ENCODE results near the gene UBE2E2. TPM values are rescaled to one million over a fixed set of nuclear protein-coding genes. Genes with fewer than 3 reads are reported as not detected.
"Not testable (repeated sequence)": the region's sequence is repeated elsewhere in the genome, so short reads cannot be mapped to it uniquely, and the experiment has no call there.

Gene UBE2E2
- polyA plus RNA-seq, 1 donor: 15.4 TPM

DNA sequence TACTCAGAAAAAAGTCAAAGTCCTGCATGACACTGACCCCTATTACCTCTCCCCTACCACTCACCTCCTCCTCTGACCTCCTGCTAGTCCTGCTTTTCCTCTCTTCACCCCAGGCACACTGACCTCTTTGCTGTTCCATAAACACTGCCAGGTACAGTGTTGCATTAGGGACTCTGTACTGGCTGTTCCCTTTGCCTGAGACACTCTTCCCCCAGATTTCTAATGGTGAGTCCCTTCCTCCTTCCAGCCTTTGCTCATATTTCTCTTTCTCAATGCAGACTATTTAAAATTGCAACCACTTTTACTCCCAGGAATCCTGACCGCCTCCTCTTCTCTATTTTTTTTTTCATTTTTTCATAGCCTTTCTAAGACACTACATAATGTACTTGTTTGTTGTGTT lies 36.3 kb upstream of the UBE2E2 start:
- Histone ChIP-seq H3K36me3 (ENCODE audit: control insufficient read depth, insufficient read depth, low read length) (no peaks in the 10 kb centered on the region), H3K27me3 (ENCODE audit: control insufficient read depth, insufficient read depth, low read length) (peaks cover 2% of the 10 kb centered on the region), H3K4me1 (ENCODE audit: control insufficient read depth, insufficient read depth, low read length) (no peaks in the 10 kb centered on the region), H3K9me3 (ENCODE audit: control insufficient read depth, low read depth, low read length) (no peaks in the 10 kb centered on the region), H3K4me3 (ENCODE audit: low read length) (no peak overlapping the region), H3K27ac (ENCODE audit: low read length) (no peak overlapping the region)
- WGBS (ENCODE audit: insufficient coverage, low lambda C conversion rate): 83% methylated on average over 1 of the region's 1 CpG
- DNase-seq: no peak

DNA sequence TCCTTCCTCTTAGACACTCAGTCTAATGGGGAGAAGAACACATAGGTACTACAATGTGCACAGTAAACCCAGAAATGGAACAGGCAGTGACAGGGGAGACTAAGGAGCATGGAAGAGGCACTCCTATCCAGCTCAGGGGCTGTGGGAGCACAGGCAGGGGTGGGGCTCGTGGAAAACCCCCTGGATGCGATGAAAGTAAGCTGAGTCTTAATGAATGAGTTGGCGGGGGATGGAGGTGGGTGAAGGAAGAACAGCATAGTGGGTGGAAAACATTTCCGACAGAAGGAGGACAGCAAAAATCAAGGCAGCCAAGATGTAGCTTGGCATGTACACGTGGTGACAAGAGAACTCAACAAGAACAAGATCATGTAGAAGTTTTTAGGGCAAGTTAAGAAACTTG lies 33.6 kb upstream of the UBE2E2 start:
- H3K27ac ChIP-seq (ENCODE audit: low read length): no peak overlapping the region
- WGBS (ENCODE audit: insufficient coverage, low lambda C conversion rate): 100% methylated on average over 1 of the region's 5 CpGs
- H3K4me3 ChIP-seq (ENCODE audit: low read length): no peak overlapping the region
- DNase-seq: no peak
- H3K4me1 ChIP-seq (ENCODE audit: control insufficient read depth, insufficient read depth, low read length): no peaks in the 10 kb centered on the region
- peaks cover 5% of the 10 kb centered on the region for H3K27me3 ChIP-seq (ENCODE audit: control insufficient read depth, insufficient read depth, low read length)
- H3K9me3 ChIP-seq (ENCODE audit: control insufficient read depth, low read depth, low read length): no peaks in the 10 kb centered on the region
- H3K36me3 ChIP-seq (ENCODE audit: control insufficient read depth, insufficient read depth, low read length): no peaks in the 10 kb centered on the region

DNA sequence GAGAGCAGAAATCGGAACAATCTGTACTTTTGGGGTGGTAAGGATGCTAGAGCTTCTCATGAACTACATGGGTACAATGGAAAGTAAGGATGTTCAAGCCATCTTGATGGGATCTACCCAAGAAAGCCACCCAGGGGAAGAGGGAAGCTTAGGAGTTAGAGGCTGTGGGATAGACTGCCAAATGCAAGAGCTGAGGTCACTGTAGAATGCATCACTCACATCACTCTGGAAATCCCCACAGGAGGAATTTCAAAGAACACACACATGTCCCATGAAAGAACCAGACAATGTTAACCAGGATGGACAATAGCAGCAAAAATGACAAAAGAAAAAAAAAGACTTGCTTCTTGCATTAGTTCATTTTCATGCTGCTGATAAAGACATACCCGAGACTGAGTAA lies 32.8 kb upstream of the UBE2E2 start:
- no peaks in the 10 kb centered on the region for H3K4me1 ChIP-seq (ENCODE audit: control insufficient read depth, insufficient read depth, low read length)
- H3K27ac ChIP-seq (ENCODE audit: low read length): no peak overlapping the region
- H3K36me3 ChIP-seq (ENCODE audit: control insufficient read depth, insufficient read depth, low read length): no peaks in the 10 kb centered on the region
- no peaks in the 10 kb centered on the region for H3K9me3 ChIP-seq (ENCODE audit: control insufficient read depth, low read depth, low read length)
- H3K4me3 ChIP-seq (ENCODE audit: low read length): no peak overlapping the region
- H3K27me3 ChIP-seq (ENCODE audit: control insufficient read depth, insufficient read depth, low read length): peaks cover 7% of the 10 kb centered on the region
- WGBS (ENCODE audit: insufficient coverage, low lambda C conversion rate): no CpG with 5 or more reads among the region's 2 CpGs
- no peak for DNase-seq

DNA sequence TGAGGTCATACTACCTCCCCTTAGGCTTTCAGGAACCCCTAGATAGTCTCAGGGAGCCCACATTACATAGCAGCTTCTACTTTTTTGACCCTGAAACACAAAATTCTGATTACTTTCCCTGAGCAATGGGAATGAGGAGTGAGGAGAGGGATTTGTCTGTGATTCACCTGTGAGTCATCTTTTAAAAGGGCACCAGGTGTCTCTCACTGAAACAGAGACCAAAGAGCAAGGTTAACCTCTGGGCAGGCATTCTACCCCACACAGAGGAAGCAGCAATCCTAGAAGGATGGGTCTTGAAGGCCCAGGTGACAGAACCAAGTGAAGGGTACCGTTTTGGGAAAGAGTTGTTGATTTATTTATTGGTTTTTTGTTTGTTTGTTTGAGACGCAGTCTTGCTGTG lies 31.1 kb upstream of the UBE2E2 start:
- no peak for DNase-seq
- H3K4me3 ChIP-seq (ENCODE audit: low read length): no peak overlapping the region
- H3K4me1 ChIP-seq (ENCODE audit: control insufficient read depth, insufficient read depth, low read length): no peaks in the 10 kb centered on the region
- H3K9me3 ChIP-seq (ENCODE audit: control insufficient read depth, low read depth, low read length): no peaks in the 10 kb centered on the region
- 100% methylated on average over 1 of the region's 2 CpGs for WGBS (ENCODE audit: insufficient coverage, low lambda C conversion rate)
- no peaks in the 10 kb centered on the region for H3K36me3 ChIP-seq (ENCODE audit: control insufficient read depth, insufficient read depth, low read length)
- H3K27me3 ChIP-seq (ENCODE audit: control insufficient read depth, insufficient read depth, low read length): peaks cover 5% of the 10 kb centered on the region
- H3K27ac ChIP-seq (ENCODE audit: low read length): no peak overlapping the region

GRCh38 chr3:23174426-23175039 lies 28.6 kb upstream of the UBE2E2 start:
- WGBS (ENCODE audit: insufficient coverage, low lambda C conversion rate): no CpG with 5 or more reads among the region's 3 CpGs
- H3K36me3 ChIP-seq (ENCODE audit: control insufficient read depth, insufficient read depth, low read length): no peaks in the 10 kb centered on the region
- H3K27me3 ChIP-seq (ENCODE audit: control insufficient read depth, insufficient read depth, low read length): peaks cover 5% of the 10 kb centered on the region

GRCh38 chr3:23175341-23176083 lies 27.6 kb upstream of the UBE2E2 start:
- Histone ChIP-seq H3K27me3 (ENCODE audit: control insufficient read depth, insufficient read depth, low read length) (peaks cover 5% of the 10 kb centered on the region), H3K4me3 (ENCODE audit: low read length) (no peak overlapping the region), H3K4me1 (ENCODE audit: control insufficient read depth, insufficient read depth, low read length) (no peaks in the 10 kb centered on the region), H3K36me3 (ENCODE audit: control insufficient read depth, insufficient read depth, low read length) (no peaks in the 10 kb centered on the region), H3K9me3 (ENCODE audit: control insufficient read depth, low read depth, low read length) (no peaks in the 10 kb centered on the region), H3K27ac (ENCODE audit: low read length) (no peak overlapping the region)
- WGBS (ENCODE audit: insufficient coverage, low lambda C conversion rate): no CpG with 5 or more reads among the region's 2 CpGs
- DNase-seq: no peak

More at GRCh38 chr3:23174426-23175039, 28.6 kb upstream of the UBE2E2 start:
- Histone ChIP-seq H3K9me3 (ENCODE audit: control insufficient read depth, low read depth, low read length) (no peaks in the 10 kb centered on the region), H3K4me3 (ENCODE audit: low read length) (no peak overlapping the region), H3K4me1 (ENCODE audit: control insufficient read depth, insufficient read depth, low read length) (no peaks in the 10 kb centered on the region), H3K27ac (ENCODE audit: low read length) (no peak overlapping the region)
- DNase-seq: no peak

DNA sequence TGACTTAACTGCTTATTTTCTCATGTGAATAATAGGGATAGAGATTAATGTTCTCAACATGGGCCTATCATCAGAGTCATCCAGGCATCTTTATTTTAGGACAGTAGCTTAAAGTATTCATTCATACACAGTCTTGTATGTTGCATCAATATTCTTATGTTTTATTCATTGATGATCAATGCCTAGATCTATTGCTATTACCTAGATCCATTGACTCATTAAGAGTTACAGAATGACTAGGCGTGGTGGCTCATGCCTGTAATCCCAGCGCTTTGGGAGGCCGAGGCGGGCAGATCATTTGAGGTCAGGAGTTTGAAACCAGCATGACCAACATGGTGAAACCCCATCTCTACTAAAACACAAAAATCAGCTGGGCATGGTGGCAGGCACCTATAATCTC lies 26.3 kb upstream of the UBE2E2 start:
- not testable (repeated sequence) for H3K27ac ChIP-seq (ENCODE audit: low read length); DNase-seq; H3K4me3 ChIP-seq (ENCODE audit: low read length); H3K4me1 ChIP-seq (ENCODE audit: control insufficient read depth, insufficient read depth, low read length); H3K36me3 ChIP-seq (ENCODE audit: control insufficient read depth, insufficient read depth, low read length); H3K9me3 ChIP-seq (ENCODE audit: control insufficient read depth, low read depth, low read length); H3K27me3 ChIP-seq (ENCODE audit: control insufficient read depth, insufficient read depth, low read length)
- WGBS (ENCODE audit: insufficient coverage, low lambda C conversion rate): no CpG with 5 or more reads among the region's 4 CpGs

DNA sequence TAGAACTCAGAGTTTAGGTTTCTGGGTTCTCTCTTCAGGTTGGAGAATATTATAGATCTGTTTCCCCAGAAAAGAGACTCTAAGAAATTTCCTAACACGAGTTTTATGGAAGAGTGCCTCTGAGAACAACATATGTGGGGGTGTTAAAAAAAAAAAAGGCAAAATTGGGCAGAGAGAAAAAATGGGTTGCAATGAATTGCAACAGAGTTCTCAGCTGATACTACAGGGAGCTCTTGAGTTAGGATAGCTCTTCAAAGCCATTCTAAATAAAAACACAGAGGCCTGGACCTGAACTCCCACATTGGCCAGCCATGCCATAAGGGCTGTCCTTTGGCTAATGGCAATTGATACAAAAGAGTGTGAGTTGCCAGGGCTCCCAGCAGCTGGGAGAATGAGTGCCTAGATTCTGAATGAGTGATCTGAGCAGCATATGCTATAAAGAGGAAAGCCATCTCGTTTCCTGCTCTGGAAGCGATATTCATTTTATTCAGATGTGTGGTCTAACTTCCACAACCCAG lies 20.1 kb upstream of the UBE2E2 start:
- DNase-seq: no peak
- Histone ChIP-seq H3K4me1 (ENCODE audit: control insufficient read depth, insufficient read depth, low read length) (no peaks in the 10 kb centered on the region), H3K9me3 (ENCODE audit: control insufficient read depth, low read depth, low read length) (no peaks in the 10 kb centered on the region), H3K4me3 (ENCODE audit: low read length) (no peak overlapping the region), H3K27ac (ENCODE audit: low read length) (no peak overlapping the region), H3K27me3 (ENCODE audit: control insufficient read depth, insufficient read depth, low read length) (no peaks in the 10 kb centered on the region), H3K36me3 (ENCODE audit: control insufficient read depth, insufficient read depth, low read length) (no peaks in the 10 kb centered on the region)
- no CpG with 5 or more reads among the region's 3 CpGs for WGBS (ENCODE audit: insufficient coverage, low lambda C conversion rate)

DNA sequence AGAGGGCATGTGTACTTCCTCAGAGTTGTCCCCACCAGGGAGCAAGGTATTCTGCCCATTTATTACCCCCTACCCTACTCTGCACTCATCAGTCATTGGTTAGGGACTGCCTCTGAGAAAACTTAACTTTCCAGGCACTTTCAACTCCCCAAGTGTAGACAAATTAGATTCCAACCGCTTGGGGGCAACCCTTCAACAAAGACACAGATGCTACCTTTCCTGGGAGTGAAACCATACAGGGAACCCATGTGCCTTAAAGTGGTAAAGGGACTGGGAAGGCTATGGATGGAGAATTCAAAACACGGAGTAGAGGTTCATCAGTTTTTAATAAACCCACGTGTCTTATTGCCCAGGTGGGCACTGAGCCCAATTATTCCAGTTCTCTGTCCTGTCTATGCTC lies 19.4 kb upstream of the UBE2E2 start:
- Histone ChIP-seq H3K4me3 (ENCODE audit: low read length) (no peak overlapping the region), H3K9me3 (ENCODE audit: control insufficient read depth, low read depth, low read length) (no peaks in the 10 kb centered on the region), H3K4me1 (ENCODE audit: control insufficient read depth, insufficient read depth, low read length) (no peaks in the 10 kb centered on the region), H3K27me3 (ENCODE audit: control insufficient read depth, insufficient read depth, low read length) (no peaks in the 10 kb centered on the region), H3K27ac (ENCODE audit: low read length) (no peak overlapping the region), H3K36me3 (ENCODE audit: control insufficient read depth, insufficient read depth, low read length) (no peaks in the 10 kb centered on the region)
- WGBS (ENCODE audit: insufficient coverage, low lambda C conversion rate): no CpG with 5 or more reads among the region's 3 CpGs
- DNase-seq: peak; percentile 11 to 27

- WGBS (ENCODE audit: insufficient coverage, low lambda C conversion rate): no CpG with 5 or more reads among the region's 2 CpGs
- Histone ChIP-seq H3K27me3 (ENCODE audit: control insufficient read depth, insufficient read depth, low read length) (peaks cover 2% of the 10 kb centered on the region), H3K36me3 (ENCODE audit: control insufficient read depth, insufficient read depth, low read length) (no peaks in the 10 kb centered on the region), H3K4me3 (ENCODE audit: low read length) (no peak overlapping the region), H3K4me1 (ENCODE audit: control insufficient read depth, insufficient read depth, low read length) (no peaks in the 10 kb centered on the region), H3K9me3 (ENCODE audit: control insufficient read depth, low read depth, low read length) (no peaks in the 10 kb centered on the region), H3K27ac (ENCODE audit: low read length) (no peak overlapping the region)
- DNase-seq: no peak
These were observed 17.3 kb upstream of the UBE2E2 start for GRCh38 chr3:23185861-23186260.
